DOHH2 (cell line): Measurements from ENCODE around the gene FLYWCH2.

Source experiments
- H3F3A ChIP-seq: fragments of 200-600 bp; sonication (generic), shearing (Covaris generic); 2 replicates; pipeline ENCODE4 v1.6.0; 2016; ENCODE audit warnings: antibody characterized with exemption, mild to moderate bottlenecking; ENCODE audit not compliant: control insufficient read depth, insufficient read depth
- H3K27ac ChIP-seq: fragments of 200-600 bp; sonication (generic); 2 replicates; pipeline ENCODE4 v1.5.1; 2014; ENCODE audit warnings: low read depth, mild to moderate bottlenecking, low read length, moderate library complexity
- H3K27me3 ChIP-seq: fragments of 200-600 bp; sonication (generic); 2 replicates; pipeline ENCODE4 v1.6.1; 2014; ENCODE audit warnings: mild to moderate bottlenecking, low read length, mixed read lengths; ENCODE audit not compliant: control insufficient read depth
- H3K36me3 ChIP-seq: fragments of 200-600 bp; sonication (generic); 2 replicates; pipeline ENCODE4 v1.6.1; 2014; ENCODE audit warnings: mild to moderate bottlenecking, low read length, moderate library complexity, mixed read lengths; ENCODE audit not compliant: control insufficient read depth
- H3K4me1 ChIP-seq: fragments of 200-600 bp; sonication (generic); 2 replicates; pipeline ENCODE4 v1.6.1; 2014; ENCODE audit warnings: mild to moderate bottlenecking, low read length, mixed read lengths; ENCODE audit not compliant: control insufficient read depth
- H3K4me2 ChIP-seq: fragments of 200-600 bp; sonication (generic); 2 replicates; pipeline ENCODE4 v1.6.0; 2014; ENCODE audit warnings: mild to moderate bottlenecking, low read length, moderate library complexity
- H3K4me3 ChIP-seq: fragments of 200-600 bp; sonication (generic); 2 replicates; pipeline ENCODE4 v1.5.1; 2014; ENCODE audit warnings: mild to moderate bottlenecking, low read length, mixed read lengths
- H3K79me2 ChIP-seq: fragments of 200-600 bp; sonication (generic); 2 replicates; pipeline ENCODE4 v1.6.1; 2014; ENCODE audit warnings: mild to moderate bottlenecking, low read length, mixed read lengths; ENCODE audit not compliant: control insufficient read depth
- H3K9me2 ChIP-seq: fragments of 200-600 bp; sonication (generic); replicated peaks from 2 replicates; pipeline ENCODE4 v1.6.1; 2014; ENCODE audit warnings: mild to moderate bottlenecking, low read length, mixed read lengths; ENCODE audit not compliant: control insufficient read depth
- H3K9me3 ChIP-seq: fragments of 200-600 bp; sonication (generic); 2 replicates; pipeline ENCODE4 v1.6.1; 2014; ENCODE audit warnings: antibody characterized with exemption, low read length, mixed read lengths; ENCODE audit not compliant: control insufficient read depth, insufficient read depth
- H4K20me1 ChIP-seq: fragments of 200-600 bp; sonication (generic); 2 replicates; pipeline ENCODE4 v1.6.0; 2014; ENCODE audit warnings: low read depth, mild to moderate bottlenecking, antibody characterized with exemption, low read length, moderate library complexity; ENCODE audit not compliant: control insufficient read depth, insufficient read depth
- EZH2phosphoT487 ChIP-seq: fragments of 200-600 bp; sonication (generic); IDR thresholded peaks from 2 replicates; pipeline ENCODE4 v1.6.1; 2017; ENCODE audit warnings: borderline replicate concordance, mild to moderate bottlenecking, antibody characterized with exemption, low read length, moderate library complexity, mixed read lengths
- TF ChIP-seq, protein P1 (sequence below): fragments of 200-600 bp; sonication (generic); IDR thresholded peaks from one replicate; pipeline ENCODE4 v1.5.1; 2014; ENCODE audit warnings: antibody characterized with exemption, mild to moderate bottlenecking, low read depth, low read length; ENCODE audit not compliant: poor library complexity, severe bottlenecking

Gene FLYWCH2

GRCh38 chr16:2894231-2894630 lies 11.2 kb downstream of the FLYWCH2 start:
- Histone ChIP-seq H3K36me3 (no peaks in the 10 kb centered on the region), H3K27me3 (no peaks in the 10 kb centered on the region), H3K79me2 (no peaks in the 10 kb centered on the region), H3K9me3 (no peaks in the 10 kb centered on the region), H3F3A (no peaks in the 10 kb centered on the region), H3K27ac (no peak overlapping the region), H3K4me2 (no peak overlapping the region), H3K4me3 (no peak overlapping the region), H3K9me2 (no peaks in the 10 kb centered on the region), H4K20me1 (no peaks in the 10 kb centered on the region), H3K4me1 (peaks cover 9% of the 10 kb centered on the region)
- TF ChIP-seq, protein P1, sequence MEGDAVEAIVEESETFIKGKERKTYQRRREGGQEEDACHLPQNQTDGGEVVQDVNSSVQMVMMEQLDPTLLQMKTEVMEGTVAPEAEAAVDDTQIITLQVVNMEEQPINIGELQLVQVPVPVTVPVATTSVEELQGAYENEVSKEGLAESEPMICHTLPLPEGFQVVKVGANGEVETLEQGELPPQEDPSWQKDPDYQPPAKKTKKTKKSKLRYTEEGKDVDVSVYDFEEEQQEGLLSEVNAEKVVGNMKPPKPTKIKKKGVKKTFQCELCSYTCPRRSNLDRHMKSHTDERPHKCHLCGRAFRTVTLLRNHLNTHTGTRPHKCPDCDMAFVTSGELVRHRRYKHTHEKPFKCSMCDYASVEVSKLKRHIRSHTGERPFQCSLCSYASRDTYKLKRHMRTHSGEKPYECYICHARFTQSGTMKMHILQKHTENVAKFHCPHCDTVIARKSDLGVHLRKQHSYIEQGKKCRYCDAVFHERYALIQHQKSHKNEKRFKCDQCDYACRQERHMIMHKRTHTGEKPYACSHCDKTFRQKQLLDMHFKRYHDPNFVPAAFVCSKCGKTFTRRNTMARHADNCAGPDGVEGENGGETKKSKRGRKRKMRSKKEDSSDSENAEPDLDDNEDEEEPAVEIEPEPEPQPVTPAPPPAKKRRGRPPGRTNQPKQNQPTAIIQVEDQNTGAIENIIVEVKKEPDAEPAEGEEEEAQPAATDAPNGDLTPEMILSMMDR, result no peak
- no peak for TF ChIP-seq EZH2phosphoT487

GRCh38 chr16:2895813-2896212 lies 12.8 kb downstream of the FLYWCH2 start:
- Histone ChIP-seq H3K4me1 (peaks cover 9% of the 10 kb centered on the region), H3K27me3 (no peaks in the 10 kb centered on the region), H3K9me3 (no peaks in the 10 kb centered on the region), H3F3A (no peaks in the 10 kb centered on the region), H3K4me2 (no peak overlapping the region), H3K9me2 (no peaks in the 10 kb centered on the region), H3K27ac (no peak overlapping the region), H3K36me3 (no peaks in the 10 kb centered on the region), H3K79me2 (no peaks in the 10 kb centered on the region), H4K20me1 (no peaks in the 10 kb centered on the region), H3K4me3 (no peak overlapping the region)
- TF ChIP-seq, protein P1, result no peak
- TF ChIP-seq EZH2phosphoT487, result no peak

- no peak overlapping the region for H3K27ac ChIP-seq
- H4K20me1 ChIP-seq, result no peaks in the 10 kb centered on the region
- H3K9me2 ChIP-seq, result no peaks in the 10 kb centered on the region
- H3K79me2 ChIP-seq, result no peaks in the 10 kb centered on the region
- no peak overlapping the region for H3K4me3 ChIP-seq
- no peak overlapping the region for H3K4me2 ChIP-seq
- H3K9me3 ChIP-seq, result no peaks in the 10 kb centered on the region
- no peaks in the 10 kb centered on the region for H3F3A ChIP-seq
- no peaks in the 10 kb centered on the region for H3K27me3 ChIP-seq
- H3K4me1 ChIP-seq, result peaks cover 9% of the 10 kb centered on the region
- TF ChIP-seq, protein P1, result no peak
- no peak for TF ChIP-seq EZH2phosphoT487
- no peaks in the 10 kb centered on the region for H3K36me3 ChIP-seq
Measured at GRCh38 chr16:2896480-2897010, 13.5 kb downstream of the FLYWCH2 start.

DNA sequence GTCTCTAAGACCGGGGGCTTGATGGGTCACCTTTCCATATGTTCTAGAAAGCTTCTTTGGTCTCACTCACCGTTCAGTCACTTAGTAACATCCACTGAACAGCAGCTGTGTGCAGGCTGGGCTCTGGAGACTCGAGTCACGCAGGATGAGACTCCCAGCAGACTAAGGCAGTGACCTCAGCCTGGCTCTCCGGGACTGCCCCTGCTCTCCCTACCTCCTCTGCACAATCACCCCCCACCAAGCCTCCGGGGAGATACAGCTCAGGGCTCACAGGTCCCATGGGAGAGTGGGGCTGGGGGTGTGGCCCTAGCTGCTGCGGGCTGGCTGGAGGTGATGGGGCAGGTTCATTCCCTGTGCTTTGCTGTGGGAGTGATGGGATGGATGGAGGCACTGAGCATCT lies 14.1 kb downstream of the FLYWCH2 start:
- Histone ChIP-seq H3K36me3 (no peaks in the 10 kb centered on the region), H4K20me1 (no peaks in the 10 kb centered on the region), H3K9me3 (no peaks in the 10 kb centered on the region), H3K4me2 (no peak overlapping the region), H3K27ac (no peak overlapping the region), H3K9me2 (no peaks in the 10 kb centered on the region), H3K79me2 (no peaks in the 10 kb centered on the region), H3K27me3 (no peaks in the 10 kb centered on the region), H3K4me1 (peaks cover 9% of the 10 kb centered on the region), H3K4me3 (no peak overlapping the region), H3F3A (no peaks in the 10 kb centered on the region)
- TF ChIP-seq, protein P1, result no peak
- TF ChIP-seq EZH2phosphoT487, result no peak
